Measurements from ENCODE around the gene RBAK.

- no peak for TF ChIP-seq CTCF (IDR thresholded peaks at IDR 0.05; ENCODE audit: low read depth, low read length)
- no peak for TF ChIP-seq EZH2phosphoT487 (IDR thresholded peaks at IDR 0.05; ENCODE audit: low read depth)
Measured at GRCh38 chr7:4998910-4999309, 46.8 kb upstream of the RBAK start.

All from OCI-LY3 (cell line).